SK-N-MC (cell line): Measurements from ENCODE around the gene FGF12.

Source experiments
- EZH2 ChIP-seq: fragments of 200-600 bp; sonication (generic); IDR thresholded peaks from one replicate; pipeline ENCODE4 v1.6.1; 2017; ENCODE audit warnings: antibody characterized with exemption
- POLR2AphosphoS5 ChIP-seq: IDR thresholded peaks from 2 replicates; pipeline ENCODE4 v1.6.1; 2012; ENCODE audit warnings: mild to moderate bottlenecking, low read depth, low read length, borderline replicate concordance

- TF ChIP-seq POLR2AphosphoS5 = no peak
- TF ChIP-seq EZH2 = no peak
Measured at GRCh38 chr3:192422997-192423342, 304.4 kb downstream of the FGF12 start.
